Peyer's patch (tissue), 4 donors: ENCODE measurements around the gene LEUTX. TPM values are rescaled to one million over a fixed set of nuclear protein-coding genes. Genes with fewer than 3 reads are reported as not detected.
"Not testable (repeated sequence)": the region's sequence is repeated elsewhere in the genome, so short reads cannot be mapped to it uniquely, and the experiment has no call there.

ENCODE experiments used
- DNase-seq, 3 donors: peaks; one replicate each; pipeline ENCODE4 v3.0.0-alpha.2; 2017 to 2019
- H3K27ac ChIP-seq, 4 donors: fragments of 200-600 bp; sonication (generic); one replicate each; pipeline ENCODE4 v1.5.1; 2016 to 2019
- H3K27me3 ChIP-seq, 2 donors: fragments of 200-600 bp; sonication (generic); one replicate each; pipeline ENCODE4 v1.5.1; 2019
- H3K36me3 ChIP-seq, 3 donors: fragments of 200-600 bp; sonication (generic); one replicate each; pipeline ENCODE4 v1.5.1; 2016 to 2019
- H3K4me1 ChIP-seq, 4 donors: fragments of 200-600 bp; sonication (generic); one replicate each; pipeline ENCODE4 v1.5.1; 2016 to 2019
- H3K4me3 ChIP-seq, 4 donors: fragments of 200-600 bp; sonication (generic); 1 replicate in 3 of 4; 2 replicates in 1 of 4; pipeline ENCODE4 v1.5.1; 2016 to 2019; ENCODE audit warnings: mild to moderate bottlenecking in 1 of 4
- H3K9me3 ChIP-seq, 4 donors: fragments of 200-600 bp; sonication (generic); one replicate each; pipeline ENCODE4 v1.5.1; 2016 to 2019; ENCODE audit warnings: mild to moderate bottlenecking in 1 of 4
- CTCF ChIP-seq, 6 experiments: fragments of 450-650 bp in 4 of 6; fragments of 200-600 bp in 2 of 6; sonication (generic) in 1 of 6; IDR thresholded peaks; one replicate each; pipeline ENCODE4 v1.5.1; 2017 to 2019; ENCODE audit warnings: antibody characterized with exemption in 6 of 6, mild to moderate bottlenecking in 3 of 6, moderate library complexity in 1 of 6
- POLR2A ChIP-seq, 2 donors: fragments of 450-650 bp; IDR thresholded peaks; one replicate each; pipeline ENCODE4 v1.5.1; 2017; ENCODE audit warnings: antibody characterized with exemption in 2 of 2, mild to moderate bottlenecking in 2 of 2, moderate library complexity in 2 of 2
- total RNA-seq, 4 donors: library from RNA; depleted of rRNA; stranded (reverse); fragments of >200 nt; gene quantifications; one replicate each; pipeline ENCODE4 v1.1.0, GENCODE V29; 2016

The LEUTX gene
- total RNA-seq, 4 donors from 2014 or later: not detected

- Histone ChIP-seq H3K27ac (no peak overlapping the region), H3K27me3 (no peaks in the 10 kb centered on the region)
- TF ChIP-seq POLR2A (IDR thresholded peaks at IDR 0.05): no peak
- no peak for TF ChIP-seq CTCF (IDR thresholded peaks at IDR 0.05)
These were observed 34.8 kb downstream of the LEUTX start for GRCh38 chr19:39813264-39813993.

GRCh38 chr19:39814111-39814510, 35.5 kb downstream of the LEUTX start:
- not testable (repeated sequence) for H3K4me1 ChIP-seq, H3K4me3 ChIP-seq, H3K27me3 ChIP-seq, H3K9me3 ChIP-seq, DNase-seq, H3K36me3 ChIP-seq, H3K27ac ChIP-seq

More at GRCh38 chr19:39813264-39813993, 34.8 kb downstream of the LEUTX start:
- no peak overlapping the region for H3K4me3 ChIP-seq
- no peak for DNase-seq
- H3K4me1 ChIP-seq: no peaks in the 10 kb centered on the region
- no peaks in the 10 kb centered on the region for H3K36me3 ChIP-seq
- no peaks in the 10 kb centered on the region for H3K9me3 ChIP-seq

- Histone ChIP-seq H3K27me3 (no peaks in the 10 kb centered on the region), H3K4me3 (no peak overlapping the region), H3K36me3 (no peaks in the 10 kb centered on the region), H3K9me3 (no peaks in the 10 kb centered on the region), H3K27ac (no peak overlapping the region), H3K4me1 (no peaks in the 10 kb centered on the region)
- DNase-seq: no peak
- no peak for TF ChIP-seq POLR2A (IDR thresholded peaks at IDR 0.05)
- TF ChIP-seq CTCF (IDR thresholded peaks at IDR 0.05): no peak
These were observed 35.9 kb downstream of the LEUTX start for GRCh38 chr19:39814595-39814994.

GRCh38 chr19:39816287-39817048, 37.8 kb downstream of the LEUTX start:
- Histone ChIP-seq H3K4me1 (no peaks in the 10 kb centered on the region), H3K27me3 (no peaks in the 10 kb centered on the region), H3K27ac (no peak overlapping the region), H3K36me3 (no peaks in the 10 kb centered on the region), H3K9me3 (no peaks in the 10 kb centered on the region), H3K4me3 (no peak overlapping the region)
- no peak for DNase-seq
- no peak for TF ChIP-seq CTCF (IDR thresholded peaks at IDR 0.05)
- no peak for TF ChIP-seq POLR2A (IDR thresholded peaks at IDR 0.05)

GRCh38 chr19:39817888-39818561, 39.4 kb downstream of the LEUTX start:
- H3K9me3 ChIP-seq: no peaks in the 10 kb centered on the region
- no peaks in the 10 kb centered on the region for H3K27me3 ChIP-seq
- H3K4me3 ChIP-seq: no peak overlapping the region
- no peak overlapping the region for H3K27ac ChIP-seq
- no peak for DNase-seq
- no peaks in the 10 kb centered on the region for H3K36me3 ChIP-seq
- TF ChIP-seq CTCF (IDR thresholded peaks at IDR 0.05) (no peak), POLR2A (IDR thresholded peaks at IDR 0.05) (no peak)
- H3K4me1 ChIP-seq: no peaks in the 10 kb centered on the region

- DNase-seq: no peak
- Histone ChIP-seq H3K4me3 (no peak overlapping the region), H3K27ac (no peak overlapping the region), H3K9me3 (no peaks in the 10 kb centered on the region), H3K27me3 (no peaks in the 10 kb centered on the region), H3K36me3 (no peaks in the 10 kb centered on the region), H3K4me1 (peaks cover 0 to 4% (median under 1%) of the 10 kb centered on the region in 4 donors)
- no peak for TF ChIP-seq CTCF (IDR thresholded peaks at IDR 0.05)
- no peak for TF ChIP-seq POLR2A (IDR thresholded peaks at IDR 0.05)
These were observed 40.0 kb downstream of the LEUTX start for GRCh38 chr19:39818626-39819097.
